ENCODE measurements around the gene GPR149. TPM values are rescaled to one million over a fixed set of nuclear protein-coding genes. Genes with fewer than 3 reads are reported as not detected.

The GPR149 gene
- total RNA-seq, 1 donor from 2014 or later: not detected

DNA sequence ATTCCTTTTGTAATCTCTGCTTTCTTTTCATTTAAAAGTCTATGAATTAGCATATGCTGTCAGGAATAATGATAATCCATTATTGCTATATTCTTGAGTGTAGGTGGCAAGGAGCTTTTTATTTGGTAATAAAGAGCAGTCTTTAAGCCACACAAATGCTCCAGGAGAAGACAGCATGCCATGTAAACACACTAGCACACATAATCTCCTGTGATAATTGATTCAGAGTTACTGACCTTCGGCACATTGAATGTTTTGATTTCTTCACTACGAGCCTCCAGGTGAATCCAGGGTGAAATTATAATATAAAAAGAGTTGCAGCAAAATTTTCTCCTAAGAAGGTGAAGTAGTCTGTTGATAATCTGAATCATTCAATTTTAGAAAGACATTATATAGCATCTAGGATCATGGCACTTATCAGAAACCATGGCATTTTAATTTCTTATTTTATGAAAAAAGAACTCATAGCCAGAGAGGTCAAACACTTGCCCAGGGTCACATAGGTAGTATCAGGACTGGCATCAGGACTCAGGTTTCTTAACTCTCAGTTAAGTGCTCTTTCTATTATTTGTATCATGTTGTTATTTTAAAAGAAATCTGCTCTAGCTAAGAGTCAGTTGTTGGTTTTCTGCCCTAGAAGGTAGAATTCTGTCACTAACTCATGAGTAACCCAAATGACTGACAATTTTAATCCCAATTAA is 84.4 kb downstream of the GPR149 start:
- no peak for DNase-seq (ENCODE audit: low spot score)

DNA sequence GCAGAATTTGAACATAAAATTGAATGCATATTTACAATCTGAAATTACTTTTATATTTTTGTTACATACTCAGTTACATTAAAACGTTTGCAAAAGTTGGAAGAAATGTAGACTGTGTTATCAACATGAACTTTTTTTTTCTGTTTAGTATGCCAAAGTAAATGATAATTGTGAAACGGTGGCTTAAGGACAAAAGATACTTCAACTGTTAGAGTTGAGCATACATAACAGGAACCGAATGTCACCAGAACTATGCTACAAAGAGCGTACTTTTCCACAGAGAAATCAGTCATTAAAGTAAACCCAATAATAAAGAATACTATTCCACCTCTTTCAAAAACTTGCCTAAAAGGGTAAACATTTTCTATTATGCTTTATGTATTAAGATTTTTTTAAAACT is 91.4 kb downstream of the GPR149 start:
- no peak for DNase-seq (ENCODE audit: low spot score)

- DNase-seq (ENCODE audit: low spot score): no peak
Observed at GRCh38 chr3:154338008-154338407, 92.0 kb downstream of the GPR149 start.

DNA sequence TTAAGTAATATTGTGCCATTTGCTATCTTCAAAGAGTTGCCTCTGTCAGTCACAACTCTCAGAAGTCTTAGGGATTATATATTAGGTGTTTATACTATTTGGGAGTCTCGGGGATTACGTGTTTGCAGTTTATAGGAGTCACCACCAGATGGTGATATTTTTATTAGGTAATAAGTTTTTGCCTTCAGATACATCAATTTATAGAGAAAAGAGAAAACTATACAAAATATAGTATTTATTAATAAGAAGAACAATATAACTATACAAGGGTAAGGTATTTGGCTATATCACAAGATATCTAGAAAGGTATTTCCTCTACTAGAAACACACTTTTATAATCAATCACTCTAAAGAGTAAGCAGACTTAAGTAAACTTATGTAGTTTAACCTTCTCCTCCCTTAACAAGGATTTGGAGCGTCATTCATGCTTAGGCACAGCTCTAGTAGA is 95.0 kb downstream of the GPR149 start:
- no peak for DNase-seq (ENCODE audit: low spot score)

GRCh38 chr3:154327871-154328270 is 102.1 kb downstream of the GPR149 start:
- DNase-seq (ENCODE audit: low spot score): no peak

DNA sequence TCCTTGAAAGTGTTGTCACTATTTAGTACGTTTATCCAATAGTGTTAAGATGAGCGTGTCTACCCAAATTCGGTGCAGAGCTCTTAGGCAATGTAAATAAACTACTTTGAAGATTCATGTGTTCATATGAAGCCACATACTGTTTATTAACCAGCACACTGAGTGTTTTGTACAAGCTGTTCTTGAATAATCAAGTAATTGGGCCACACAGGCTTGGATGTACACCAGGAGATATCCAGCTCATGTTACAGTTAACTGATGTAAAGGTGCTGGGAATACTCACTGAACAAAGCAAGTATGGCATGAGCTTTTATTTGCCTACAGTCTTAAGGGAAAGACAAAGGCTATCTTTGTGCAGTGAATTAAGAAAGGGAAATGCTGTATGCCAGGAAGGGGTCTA is 105.1 kb downstream of the GPR149 start:
- no peak for DNase-seq (ENCODE audit: low spot score)

DNA sequence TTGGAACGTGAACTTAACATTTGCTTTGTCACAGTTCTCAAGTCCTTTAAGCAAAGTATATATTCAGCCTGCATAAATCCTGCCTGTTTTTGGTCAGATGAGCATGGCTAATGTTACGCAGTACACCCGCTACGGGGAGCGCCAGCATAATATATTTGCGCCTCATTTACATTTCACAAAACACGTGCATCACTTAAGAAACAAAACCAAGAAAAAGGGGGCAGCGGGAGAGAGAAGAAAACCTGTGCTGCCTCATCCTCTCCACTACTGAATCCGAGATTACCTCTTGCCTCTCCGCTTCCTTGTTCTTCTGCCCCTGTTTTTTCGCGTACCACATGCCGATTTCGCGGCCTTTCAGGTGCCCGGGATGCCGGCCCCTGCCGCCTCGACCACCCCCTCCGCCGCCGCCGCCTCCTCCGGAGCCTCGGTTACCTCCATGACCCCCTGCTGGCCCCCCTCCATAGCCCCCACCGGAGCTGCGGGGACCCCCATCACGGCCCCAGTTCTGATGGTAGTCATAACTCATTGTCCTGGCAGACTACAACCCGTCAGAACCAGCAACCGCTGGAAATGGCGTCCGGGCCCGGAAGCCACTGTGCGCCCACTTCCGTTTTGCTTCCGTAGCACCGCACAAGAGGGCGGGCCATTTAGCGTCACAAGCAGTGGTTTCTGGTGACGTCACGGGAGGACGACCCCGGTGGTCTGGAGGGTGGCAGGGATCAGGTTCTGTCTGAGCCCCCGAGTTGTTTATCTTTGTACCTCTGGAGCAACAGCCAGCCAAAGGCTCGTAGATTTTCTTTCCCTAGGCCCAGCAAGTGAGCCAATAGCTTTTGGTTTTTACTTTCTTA is 105.9 kb downstream of the GPR149 start, which contains the start of gene DHX36:
Gene DHX36 (minus strand): TSS at position 597 of the 848 bp plus-strand sequence. CDS start 71 bp downstream, at position 526.
- peak; percentile 94 for DNase-seq (ENCODE audit: low spot score)

- no peak for DNase-seq (ENCODE audit: low spot score)
Observed at GRCh38 chr3:154316974-154317767, 112.8 kb downstream of the GPR149 start.

GRCh38 chr3:154314152-154314551 is 115.8 kb downstream of the GPR149 start:
- no peak for DNase-seq (ENCODE audit: low spot score)

DNA sequence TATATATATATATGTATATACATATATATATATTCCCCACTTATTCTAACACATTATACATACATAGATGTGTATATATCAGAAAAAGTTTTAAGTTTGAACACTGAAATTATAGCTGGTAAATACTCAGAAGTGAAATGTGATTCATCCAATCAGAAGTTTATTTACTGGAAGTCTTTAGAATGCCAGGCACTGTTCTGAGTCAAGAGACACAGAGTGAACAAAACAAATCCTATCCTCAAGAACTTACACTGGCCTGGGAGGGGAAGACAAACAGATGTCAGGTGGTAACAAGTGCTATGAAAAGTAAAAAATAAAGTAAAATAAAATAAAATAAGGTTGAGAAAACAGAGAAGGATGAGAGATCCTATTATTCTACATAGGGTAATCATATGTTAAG is 119.2 kb downstream of the GPR149 start:
- no peak for DNase-seq (ENCODE audit: low spot score)

GRCh38 chr3:154307363-154307762 is 122.6 kb downstream of the GPR149 start:
- no peak for DNase-seq (ENCODE audit: low spot score)

GRCh38 chr3:154304936-154305335 is 125.1 kb downstream of the GPR149 start:
- no peak for DNase-seq (ENCODE audit: low spot score)

DNA sequence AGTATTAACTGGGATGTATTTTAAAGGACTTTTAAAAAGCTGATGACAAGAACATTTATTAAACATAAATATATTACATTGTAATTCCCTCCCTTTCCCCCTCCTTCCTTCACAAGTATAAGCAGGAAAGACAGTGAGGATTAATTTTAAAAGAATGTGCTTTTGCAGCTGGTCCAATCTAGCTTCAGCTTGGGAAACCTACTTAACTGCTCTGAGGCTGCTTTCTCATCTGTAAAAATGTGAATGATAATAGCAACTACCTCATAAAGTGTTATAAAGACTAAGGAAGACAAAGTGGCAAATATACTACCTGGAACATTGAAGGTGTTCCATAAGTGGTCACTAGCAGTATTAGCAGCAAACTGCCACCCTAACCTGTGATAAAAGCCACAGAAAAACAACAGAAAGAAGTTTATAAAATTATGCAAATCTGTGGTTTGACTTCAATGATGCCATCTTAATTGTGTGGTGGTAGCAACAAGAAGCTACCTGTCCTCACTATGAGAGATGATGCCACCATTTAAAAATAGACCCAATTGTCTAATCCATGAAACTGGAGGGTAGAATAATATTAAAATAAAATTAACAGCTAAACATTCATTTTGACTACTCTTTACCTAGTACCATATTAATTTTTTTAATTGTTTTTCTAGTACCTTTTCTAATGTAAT is 125.7 kb downstream of the GPR149 start:
- DNase-seq (ENCODE audit: low spot score): no peak

GRCh38 chr3:154301561-154301960 is 128.4 kb downstream of the GPR149 start:
- DNase-seq (ENCODE audit: low spot score): no peak

DNA sequence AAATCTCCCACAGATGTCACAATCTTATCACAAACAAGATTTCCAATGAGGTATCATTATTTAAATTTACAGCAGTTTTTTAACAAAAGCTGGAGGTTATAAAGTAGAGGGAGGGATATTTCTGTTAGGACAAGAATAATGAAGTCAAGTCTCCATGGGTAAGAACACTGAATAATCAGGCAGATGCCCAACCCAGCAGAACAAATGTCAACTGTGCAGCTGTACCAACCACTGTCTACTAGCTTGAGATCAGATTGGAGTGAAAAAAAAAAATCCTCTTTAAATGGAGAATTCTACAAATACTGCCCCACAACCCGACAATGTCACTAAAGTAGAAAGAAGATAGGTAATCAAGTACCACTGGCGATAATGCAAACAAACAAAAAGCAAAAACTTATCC is 136.0 kb downstream of the GPR149 start:
- DNase-seq (ENCODE audit: low spot score): no peak

GRCh38 chr3:154290187-154290586 is 139.8 kb downstream of the GPR149 start:
- no peak for DNase-seq (ENCODE audit: low spot score)

Other genes starting within 250 kb of the GPR149 start
- gene DHX36, start 105.7 kb downstream of the GPR149 start, total RNA-seq: 94.9 TPM

Data from ureter (tissue), 1 donor.